Mucosa of rectum (tissue), 2 donors: ENCODE data around the gene STIM2.
"Not testable (repeated sequence)": the region's sequence is repeated elsewhere in the genome, so short reads cannot be mapped to it uniquely, and the experiment has no call there.

ENCODE experiments used
- H3K27ac ChIP-seq, 2 donors: one replicate each; pipeline ENCODE4 v1.7.0; 2013; ENCODE audit warnings: inconsistent platforms in 2 of 2, low read depth in 2 of 2, low read length in 2 of 2
- H3K27me3 ChIP-seq, 2 donors: one replicate each; pipeline ENCODE4 v1.7.0; 2013; ENCODE audit warnings: low read length in 2 of 2; ENCODE audit not compliant: control insufficient read depth in 2 of 2, insufficient read depth in 2 of 2
- H3K36me3 ChIP-seq, 2 donors: one replicate each; pipeline ENCODE4 v1.7.0; 2013; ENCODE audit warnings: low read length in 2 of 2; ENCODE audit not compliant: control insufficient read depth in 2 of 2, insufficient read depth in 2 of 2
- H3K4me1 ChIP-seq, 2 donors: one replicate each; pipeline ENCODE4 v1.7.0; 2013; ENCODE audit warnings: low read length in 2 of 2, mild to moderate bottlenecking in 1 of 2; ENCODE audit not compliant: control insufficient read depth in 2 of 2, insufficient read depth in 2 of 2
- H3K4me3 ChIP-seq, 2 donors: one replicate each; pipeline ENCODE4 v1.7.0; 2013; ENCODE audit warnings: low read length in 2 of 2
- H3K9ac ChIP-seq, 2 donors: one replicate each; pipeline ENCODE4 v1.7.0; 2013; ENCODE audit warnings: low read length in 2 of 2, low read depth in 1 of 2, mild to moderate bottlenecking in 1 of 2
- H3K9me3 ChIP-seq, 2 donors: one replicate each; pipeline ENCODE4 v1.7.0; 2013; ENCODE audit warnings: low read length in 2 of 2; ENCODE audit not compliant: control insufficient read depth in 2 of 2
- donor health status: healthy.
- donor health status: Normal muscosa, but diverticular disease.

Gene STIM2

GRCh38 chr4:26821677-26822503, 38.8 kb upstream of the STIM2 start:
- Histone ChIP-seq H3K9me3 (peaks cover 0 to 4% of the 10 kb centered on the region in 2 donors), H3K4me1 (peaks cover 3 to 11% of the 10 kb centered on the region in 2 donors), H3K27ac (peak overlapping the region; percentile 48 to 52), H3K36me3 (no peaks in the 10 kb centered on the region), H3K4me3 (peak overlapping the region; percentile 9 to 22), H3K27me3 (no peaks in the 10 kb centered on the region), H3K9ac (no peak overlapping the region)

GRCh38 chr4:26822546-26822945, 38.1 kb upstream of the STIM2 start:
- no peak overlapping the region for H3K9ac ChIP-seq
- H3K36me3 ChIP-seq: no peaks in the 10 kb centered on the region
- peak overlapping the region in 1 of 2 donors; percentile 48 for H3K27ac ChIP-seq
- no peak overlapping the region for H3K4me3 ChIP-seq
- no peaks in the 10 kb centered on the region for H3K27me3 ChIP-seq
- peaks cover 0 to 4% of the 10 kb centered on the region in 2 donors for H3K9me3 ChIP-seq
- peaks cover 3 to 12% of the 10 kb centered on the region in 2 donors for H3K4me1 ChIP-seq

GRCh38 chr4:26822974-26823373, 37.7 kb upstream of the STIM2 start:
- H3K27ac ChIP-seq: peak overlapping the region in 1 of 2 donors; percentile 48

DNA sequence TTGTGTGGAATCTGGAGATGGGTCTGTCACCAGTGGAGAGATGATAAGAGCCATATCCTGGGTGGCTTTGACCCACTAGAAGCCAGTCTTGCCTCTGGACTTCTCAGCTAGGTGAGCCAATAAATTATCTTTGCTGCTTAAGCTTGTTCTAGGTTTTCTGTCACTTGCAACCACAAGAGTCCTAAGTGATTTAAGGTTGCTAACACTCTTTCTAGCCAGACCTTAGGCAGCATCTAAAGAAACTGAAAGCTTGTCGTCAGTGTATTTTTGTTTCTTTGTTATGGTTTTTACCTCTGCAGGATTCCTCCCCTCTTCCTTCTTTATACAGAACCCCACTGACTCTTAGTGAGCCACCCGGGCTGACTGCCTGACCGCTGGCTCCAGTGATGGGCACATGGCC, 37.1 kb upstream of the STIM2 start:
- Histone ChIP-seq H3K27me3 (no peaks in the 10 kb centered on the region), H3K9me3 (peaks cover 0 to 4% of the 10 kb centered on the region in 2 donors), H3K36me3 (no peaks in the 10 kb centered on the region), H3K27ac (no peak overlapping the region), H3K9ac (no peak overlapping the region), H3K4me1 (peaks cover 3 to 12% of the 10 kb centered on the region in 2 donors), H3K4me3 (no peak overlapping the region)

More at GRCh38 chr4:26822974-26823373, 37.7 kb upstream of the STIM2 start:
- not testable (repeated sequence) for H3K4me3 ChIP-seq, H3K27me3 ChIP-seq, H3K9ac ChIP-seq, H3K36me3 ChIP-seq, H3K9me3 ChIP-seq
- peaks cover 3 to 12% of the 10 kb centered on the region in 2 donors for H3K4me1 ChIP-seq

DNA sequence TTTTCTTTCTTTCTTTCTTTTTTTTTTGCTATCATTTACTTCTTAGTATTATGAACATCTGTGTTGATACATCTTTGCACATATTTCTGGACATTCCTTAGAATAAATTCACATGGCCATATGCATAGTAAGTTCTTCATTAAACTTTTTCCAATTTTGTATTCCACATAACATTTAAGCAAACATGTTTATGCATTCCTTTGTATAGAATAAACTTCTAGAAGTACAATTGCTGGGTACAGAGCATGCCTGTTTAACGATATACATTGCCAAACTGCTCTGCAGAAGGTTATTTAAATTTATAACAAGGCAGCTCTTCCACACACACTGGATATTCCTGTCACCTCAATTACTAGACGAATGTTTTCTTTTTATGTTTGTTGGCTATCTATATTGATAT, 36.0 kb upstream of the STIM2 start:
- peaks cover 3 to 12% of the 10 kb centered on the region in 2 donors for H3K4me1 ChIP-seq
- no peak overlapping the region for H3K4me3 ChIP-seq
- no peaks in the 10 kb centered on the region for H3K36me3 ChIP-seq
- no peaks in the 10 kb centered on the region for H3K27me3 ChIP-seq
- H3K27ac ChIP-seq: no peak overlapping the region
- peaks cover 0 to 4% of the 10 kb centered on the region in 2 donors for H3K9me3 ChIP-seq
- no peak overlapping the region for H3K9ac ChIP-seq

DNA sequence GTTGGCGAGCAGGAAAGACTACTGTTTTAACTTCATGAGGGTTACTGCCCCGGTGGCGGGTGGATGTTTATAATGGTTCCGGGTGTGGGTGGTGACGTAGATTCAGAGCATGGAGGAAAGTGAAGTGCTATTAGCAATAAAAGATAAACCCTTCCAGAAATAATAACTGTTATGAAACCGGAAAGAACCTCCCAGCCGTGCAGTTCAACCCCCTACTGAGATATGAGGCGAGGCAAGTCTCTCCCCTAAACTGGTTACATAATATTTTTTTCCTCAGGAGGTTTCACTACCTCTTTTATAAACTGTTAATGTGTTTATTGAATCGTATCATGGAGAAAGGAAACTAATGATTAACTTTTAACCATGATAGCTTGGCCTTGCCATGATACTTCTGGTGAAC, 33.9 kb upstream of the STIM2 start:
- Histone ChIP-seq H3K27ac (peak overlapping the region; percentile 15 to 52), H3K4me3 (peak overlapping the region; percentile 15 to 44), H3K36me3 (no peaks in the 10 kb centered on the region), H3K27me3 (no peaks in the 10 kb centered on the region), H3K4me1 (peaks cover 3 to 9% of the 10 kb centered on the region in 2 donors), H3K9me3 (peaks cover 0 to 4% of the 10 kb centered on the region in 2 donors), H3K9ac (no peak overlapping the region)

GRCh38 chr4:26827336-26827735, 33.3 kb upstream of the STIM2 start:
- not testable (repeated sequence) for H3K27me3 ChIP-seq, H3K27ac ChIP-seq, H3K9ac ChIP-seq, H3K4me1 ChIP-seq, H3K36me3 ChIP-seq, H3K9me3 ChIP-seq, H3K4me3 ChIP-seq

GRCh38 chr4:26827798-26828197, 32.8 kb upstream of the STIM2 start:
- Histone ChIP-seq H3K4me1 (peaks cover 3 to 4% of the 10 kb centered on the region in 2 donors), H3K27me3 (no peaks in the 10 kb centered on the region), H3K4me3 (no peak overlapping the region), H3K9ac (no peak overlapping the region), H3K27ac (no peak overlapping the region), H3K36me3 (no peaks in the 10 kb centered on the region), H3K9me3 (peaks cover 0 to 4% of the 10 kb centered on the region in 2 donors)

DNA sequence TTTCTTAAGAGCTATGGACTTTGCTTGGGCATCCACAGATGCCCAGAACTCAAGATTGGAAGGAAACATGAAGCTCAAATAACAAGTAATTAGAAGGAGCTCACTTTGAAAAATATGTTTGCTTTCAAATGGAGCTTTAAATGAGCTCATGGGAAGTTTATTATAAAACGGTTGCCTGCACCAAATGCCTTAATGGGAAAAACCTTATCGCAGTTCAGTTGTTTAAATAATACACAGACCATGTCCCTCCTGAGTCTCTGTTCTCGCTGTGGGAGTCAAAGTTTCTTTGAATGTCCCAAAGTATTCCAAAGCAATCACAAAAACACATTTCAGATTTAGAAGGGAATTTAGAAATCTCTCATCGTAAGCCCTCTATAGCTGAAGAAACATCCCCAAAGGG, 31.6 kb upstream of the STIM2 start:
- no peaks in the 10 kb centered on the region for H3K36me3 ChIP-seq
- no peaks in the 10 kb centered on the region for H3K9me3 ChIP-seq
- H3K4me3 ChIP-seq: no peak overlapping the region
- no peaks in the 10 kb centered on the region for H3K27me3 ChIP-seq
- peaks cover 3% of the 10 kb centered on the region in 2 donors for H3K4me1 ChIP-seq
- no peak overlapping the region for H3K9ac ChIP-seq
- H3K27ac ChIP-seq: no peak overlapping the region

- no peaks in the 10 kb centered on the region for H3K36me3 ChIP-seq
- H3K9ac ChIP-seq: no peak overlapping the region
- no peaks in the 10 kb centered on the region for H3K27me3 ChIP-seq
- no peak overlapping the region for H3K4me3 ChIP-seq
- peaks cover 3% of the 10 kb centered on the region in 2 donors for H3K4me1 ChIP-seq
- no peak overlapping the region for H3K27ac ChIP-seq
- no peaks in the 10 kb centered on the region for H3K9me3 ChIP-seq
Observed at GRCh38 chr4:26830033-26830432, 30.6 kb upstream of the STIM2 start.
